ENCODE data around the gene FXYD7.
"Not testable (repeated sequence)": the region's sequence is repeated elsewhere in the genome, so short reads cannot be mapped to it uniquely, and the experiment has no call there.

Gene FXYD7, protein sequence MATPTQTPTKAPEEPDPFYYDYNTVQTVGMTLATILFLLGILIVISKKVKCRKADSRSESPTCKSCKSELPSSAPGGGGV
- total RNA-seq: 1.7 to 3.9 (median 2.1) reads per million in 4 experiments

DNA sequence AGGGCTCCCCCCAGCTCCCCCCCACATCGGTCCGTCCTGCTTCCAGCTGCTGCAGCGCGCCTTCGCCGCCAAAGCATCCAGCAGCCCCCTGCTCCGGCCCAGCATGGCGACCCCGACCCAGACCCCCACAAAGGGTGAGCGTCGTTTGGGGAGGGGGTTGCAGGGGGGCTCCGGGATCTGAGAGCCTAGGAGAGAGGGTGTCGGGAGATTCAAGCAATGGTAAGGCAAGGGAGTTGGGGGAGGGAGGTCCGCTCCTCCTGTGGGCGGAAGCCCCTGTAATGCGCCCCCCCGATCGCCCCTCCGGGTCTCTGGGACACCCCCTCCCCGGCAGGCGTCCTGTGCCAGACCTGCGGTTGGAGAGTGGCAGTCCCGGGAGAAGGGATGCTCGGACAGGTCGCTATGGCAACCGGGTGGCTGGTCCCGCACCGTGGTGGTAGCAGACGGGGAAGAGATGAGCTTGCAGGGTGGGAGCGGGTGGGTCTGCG, at the start of gene FXYD7:
FXYD7 (plus strand) TSS at position 25 of the 485 bp plus-strand sequence; CDS start at position 104, 79 bp downstream.
- no peak for DNase-seq

DNA sequence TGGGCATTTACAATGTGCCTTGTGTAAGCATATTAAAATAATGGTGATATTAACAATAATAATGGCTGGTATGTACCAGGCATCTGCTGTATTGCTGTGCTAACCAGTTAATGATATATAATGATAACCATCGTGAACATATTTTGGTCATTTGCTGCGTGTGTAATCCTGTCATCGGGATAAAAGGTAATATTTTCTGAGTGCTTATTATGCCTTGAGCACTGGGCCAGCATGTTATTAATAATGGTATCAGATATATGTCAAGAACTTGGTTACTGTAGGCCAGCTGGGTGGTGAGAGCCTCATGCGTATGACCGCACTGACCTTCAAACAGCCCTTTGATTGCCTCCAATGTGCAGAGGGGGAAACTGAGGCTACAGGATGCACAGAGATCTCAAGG, 49.6 kb upstream of the FXYD7 start:
- no peak for DNase-seq

DNA sequence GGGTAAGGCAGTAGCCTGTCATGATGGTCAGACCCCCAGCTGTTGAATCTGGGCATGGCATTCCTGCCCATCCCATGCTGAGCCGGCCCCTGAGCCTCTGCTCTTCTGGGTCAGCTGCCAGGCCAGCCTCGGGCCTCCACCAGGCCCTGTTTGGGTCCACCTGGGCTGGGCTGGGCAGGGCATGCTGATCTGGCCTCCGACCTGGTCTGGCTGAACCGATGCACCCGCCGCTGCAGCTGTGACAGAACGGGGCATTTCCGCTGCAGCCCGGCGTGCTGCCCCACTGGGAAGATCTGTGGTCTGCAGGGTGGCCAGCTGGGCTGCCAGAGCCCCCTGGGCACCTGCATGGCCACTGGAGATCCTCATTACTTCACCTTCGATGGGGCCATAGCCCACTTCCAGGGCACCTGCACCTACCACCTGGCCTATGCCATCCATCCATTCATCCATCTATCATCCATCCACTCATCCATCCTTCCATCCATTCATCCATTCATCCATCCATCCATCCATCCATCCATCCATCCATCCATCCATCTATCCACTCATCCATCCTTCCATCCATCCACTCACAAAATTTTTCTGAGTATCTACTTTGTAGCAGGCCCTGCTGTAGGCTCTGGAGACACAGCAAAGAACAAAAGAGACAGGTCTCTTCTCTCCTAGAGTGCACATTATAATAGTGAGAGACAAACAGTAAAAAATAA, 49.0 kb upstream of the FXYD7 start:
- DNase-seq: no peak

DNA sequence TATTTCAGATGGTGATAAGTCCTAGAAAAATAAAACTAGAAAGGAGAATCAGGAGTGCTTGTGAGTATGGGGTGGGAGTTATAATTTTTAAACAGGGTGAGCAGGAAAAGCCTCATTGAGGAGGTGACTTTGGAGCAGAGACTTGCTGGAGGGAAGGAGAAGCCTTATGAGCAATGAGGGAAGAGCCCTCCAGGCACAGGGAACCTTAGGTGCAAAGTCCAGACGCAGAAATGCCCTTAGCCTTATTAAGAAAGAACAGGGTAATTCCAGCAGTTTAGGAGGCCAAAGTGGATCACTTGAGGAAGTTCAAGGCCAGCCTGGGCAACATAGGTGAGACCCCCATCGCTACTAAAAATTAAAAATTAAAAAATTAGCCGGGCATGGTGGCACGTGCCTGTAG, 48.4 kb upstream of the FXYD7 start:
- no peak for DNase-seq

DNA sequence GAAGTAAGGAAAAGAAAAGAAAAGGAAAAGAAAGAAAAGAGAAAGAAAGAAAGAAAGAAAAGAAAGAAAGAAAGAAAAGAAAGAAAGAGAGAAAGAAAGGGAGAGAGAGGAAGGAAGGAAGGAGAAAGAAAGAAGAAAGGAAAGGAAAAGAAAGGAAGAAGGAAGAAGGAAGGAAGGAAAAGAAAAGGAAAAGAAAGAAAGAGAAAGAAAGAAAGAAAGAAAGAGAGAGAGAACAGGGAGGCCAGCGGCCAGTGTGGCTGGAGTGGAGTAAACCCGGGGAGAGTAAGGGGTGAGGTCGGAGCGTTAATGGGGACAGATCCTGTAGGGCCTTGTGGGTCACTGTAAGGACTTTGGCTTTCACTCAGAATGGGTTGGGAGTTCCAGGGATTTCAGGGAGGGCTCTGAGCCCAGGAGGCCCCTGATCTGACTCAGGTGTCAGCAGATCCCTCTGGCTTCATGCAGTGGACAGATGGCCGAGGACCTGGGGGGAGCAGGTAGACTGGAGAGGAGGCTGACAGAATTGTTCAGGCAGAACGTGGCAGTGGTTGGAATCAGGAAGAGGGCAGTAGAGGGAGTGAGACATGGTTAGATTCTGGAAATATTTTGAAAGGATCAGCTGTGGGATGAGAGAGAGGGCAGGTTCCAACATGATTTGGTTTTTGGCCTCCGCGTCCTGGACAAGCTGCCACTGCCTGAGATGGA, 47.2 kb upstream of the FXYD7 start:
- no peak for DNase-seq

DNA sequence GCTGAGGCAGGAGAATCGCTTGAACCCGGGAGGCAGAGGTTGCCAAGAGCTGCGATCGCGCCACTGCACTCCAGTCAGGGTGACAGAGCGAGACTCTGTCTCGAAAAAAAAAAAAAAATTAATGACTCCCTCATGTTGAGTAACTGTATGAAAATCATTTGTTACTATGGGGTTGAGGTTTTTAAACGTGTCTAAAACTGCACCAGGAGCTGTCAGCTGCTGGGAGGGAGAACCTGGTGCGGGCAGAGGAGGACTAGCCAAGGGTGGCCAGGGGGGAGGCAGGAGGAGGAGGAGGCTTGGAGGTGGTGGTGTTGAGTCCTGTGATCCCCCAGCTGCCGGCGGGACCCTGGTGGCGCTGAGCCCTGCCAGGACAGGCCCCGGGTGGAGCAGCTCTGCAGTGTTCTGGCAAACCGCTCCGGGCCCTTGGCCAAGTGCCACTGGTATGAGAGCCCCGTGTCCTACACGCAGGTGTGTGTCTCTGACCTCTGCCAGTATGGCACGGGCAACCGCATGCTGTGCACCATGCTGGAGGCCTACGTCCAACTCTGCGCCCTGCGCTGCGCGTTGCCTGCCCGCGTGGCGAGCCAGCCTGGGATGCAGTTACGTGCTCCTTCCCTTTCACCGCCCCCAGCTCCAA, 44.5 kb upstream of the FXYD7 start:
- DNase-seq: no peak

DNA sequence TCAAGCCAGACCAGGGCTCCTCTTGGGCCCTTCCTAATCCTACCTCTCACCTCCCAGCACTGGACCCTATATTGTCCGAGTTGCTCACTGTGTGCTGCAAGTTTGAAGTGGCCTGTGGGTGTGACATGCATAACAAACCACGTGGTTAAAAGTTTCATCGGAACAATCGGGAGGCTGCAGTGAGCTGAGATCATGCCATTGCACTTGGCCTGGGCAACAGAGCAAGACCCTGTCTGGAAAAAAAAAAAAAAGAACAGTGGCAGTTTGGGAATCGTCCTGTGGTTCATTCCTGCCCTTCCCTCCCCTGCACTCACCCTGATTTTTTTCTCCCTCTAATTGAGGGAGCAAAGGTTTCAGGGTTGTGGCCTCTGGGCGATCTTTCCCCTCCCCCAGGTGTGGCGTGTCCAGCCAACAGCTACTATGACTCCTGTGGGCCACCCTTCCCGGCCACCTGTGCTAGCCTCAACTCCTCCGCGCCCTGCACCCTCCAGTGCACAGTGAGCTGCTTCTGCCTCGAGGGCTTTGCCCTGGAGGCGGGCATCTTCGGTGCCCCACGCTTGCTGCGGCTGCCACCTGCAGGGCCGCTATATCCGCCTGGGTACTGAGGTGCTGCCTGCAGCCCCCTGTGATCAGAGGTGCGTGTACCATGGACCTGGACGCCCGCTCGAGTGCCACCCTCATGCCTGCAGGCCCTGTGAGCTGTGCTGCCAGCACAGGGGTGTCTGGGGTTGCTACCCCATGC, 43.7 kb upstream of the FXYD7 start:
- no peak for DNase-seq

DNA sequence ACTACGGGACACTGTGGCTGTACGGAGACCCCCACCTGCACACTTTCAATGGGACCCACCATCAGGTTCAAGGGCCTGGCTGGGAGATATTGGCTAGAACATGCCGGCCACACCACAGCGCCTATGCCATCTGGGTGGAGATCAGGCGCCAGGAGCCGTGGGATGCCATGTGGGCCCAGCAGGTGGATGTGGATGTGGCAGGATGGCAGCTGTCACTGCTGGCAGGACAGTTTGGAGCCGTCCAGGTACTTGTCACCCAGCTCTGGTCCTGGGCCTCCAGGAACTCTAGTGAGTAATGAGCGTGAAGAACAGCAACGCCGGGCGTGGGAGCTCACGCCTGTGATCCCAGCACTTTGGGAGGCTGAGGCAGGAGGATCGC, 43.2 kb upstream of the FXYD7 start:
- DNase-seq: no peak

DNA sequence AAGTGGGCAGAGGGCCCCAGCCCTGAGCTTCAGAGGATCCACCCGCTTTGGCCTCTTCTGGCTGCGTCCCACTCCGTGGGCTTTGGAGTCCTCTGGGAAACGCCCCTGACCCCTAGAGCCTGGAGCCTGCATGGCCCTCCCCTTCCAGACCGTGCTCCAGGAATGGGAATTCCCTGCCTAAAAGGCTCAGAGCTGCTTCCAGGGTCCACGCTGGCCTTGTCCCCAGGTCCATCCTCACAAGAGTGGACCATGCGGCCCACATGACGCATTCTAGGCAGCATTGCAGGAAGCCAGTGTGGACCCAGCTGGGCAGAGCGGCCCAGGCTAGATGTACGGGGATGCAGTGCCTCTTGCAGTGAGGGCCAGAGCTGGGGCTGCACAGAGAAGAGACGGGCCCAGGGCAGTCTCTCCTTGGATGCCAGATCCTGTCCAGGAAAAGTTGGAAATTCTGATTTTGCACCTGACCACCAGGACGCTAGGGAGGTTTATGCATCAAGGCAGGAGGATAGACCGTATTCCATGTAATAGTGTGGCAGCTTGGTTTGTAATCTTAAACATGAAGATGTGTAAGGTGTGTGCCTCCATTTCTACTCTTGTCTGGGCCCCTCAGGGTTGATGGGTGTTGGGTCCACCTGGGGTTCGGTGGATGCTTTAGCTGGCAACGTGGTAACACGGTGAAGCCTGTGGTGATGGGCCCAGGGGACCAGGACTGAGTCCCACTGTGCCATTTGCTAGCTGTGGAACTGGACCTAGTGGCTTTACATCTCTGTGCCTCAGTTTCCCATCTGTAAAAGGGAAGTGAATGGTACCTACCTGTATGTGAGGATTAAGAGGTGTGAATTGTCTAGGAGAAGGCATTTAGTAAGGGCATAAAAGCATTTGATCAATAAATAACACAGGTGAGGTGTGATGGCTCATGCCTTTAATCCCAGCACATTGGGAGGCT, 42.2 kb upstream of the FXYD7 start:
- DNase-seq: no peak

DNA sequence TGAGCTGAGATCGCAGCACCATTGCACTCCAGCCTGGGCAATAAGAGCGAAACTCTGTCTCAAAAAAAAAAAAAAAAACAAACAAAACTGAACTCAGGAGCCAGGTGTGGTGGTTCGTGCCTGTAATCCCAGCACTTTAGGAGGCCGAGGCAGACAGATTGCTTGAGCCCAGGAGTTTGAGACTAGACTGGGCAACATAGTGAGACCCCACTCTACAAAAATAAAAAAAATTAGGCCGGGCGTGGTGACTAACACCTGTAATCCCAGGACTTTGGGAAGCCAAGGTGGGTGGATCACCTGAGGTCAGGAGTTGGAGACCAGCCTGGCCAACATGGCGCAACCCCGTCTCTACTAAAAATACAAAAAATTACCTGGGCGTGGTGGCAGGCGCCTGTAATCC, 41.1 kb upstream of the FXYD7 start:
- not testable (repeated sequence) for DNase-seq

DNA sequence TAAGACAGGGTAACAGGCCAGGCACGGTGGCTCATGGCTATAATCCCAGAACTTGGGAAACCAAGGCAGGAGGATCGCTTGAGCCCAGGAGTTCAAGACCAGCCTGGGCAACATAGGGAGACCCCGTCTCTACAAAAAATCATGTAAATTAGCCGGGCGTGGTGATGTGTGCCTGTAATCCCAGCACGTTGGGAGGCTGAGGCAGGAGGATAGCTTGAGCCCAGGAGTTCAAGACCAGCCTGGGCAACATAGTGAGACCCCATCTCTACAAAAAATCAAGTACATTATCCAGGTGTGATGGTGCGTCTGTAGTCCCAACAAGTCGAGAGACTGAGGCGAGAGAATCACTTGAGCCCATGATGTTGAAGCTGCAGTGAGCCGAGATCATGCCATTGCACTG, 39.4 kb upstream of the FXYD7 start:
- DNase-seq: not testable (repeated sequence)

DNA sequence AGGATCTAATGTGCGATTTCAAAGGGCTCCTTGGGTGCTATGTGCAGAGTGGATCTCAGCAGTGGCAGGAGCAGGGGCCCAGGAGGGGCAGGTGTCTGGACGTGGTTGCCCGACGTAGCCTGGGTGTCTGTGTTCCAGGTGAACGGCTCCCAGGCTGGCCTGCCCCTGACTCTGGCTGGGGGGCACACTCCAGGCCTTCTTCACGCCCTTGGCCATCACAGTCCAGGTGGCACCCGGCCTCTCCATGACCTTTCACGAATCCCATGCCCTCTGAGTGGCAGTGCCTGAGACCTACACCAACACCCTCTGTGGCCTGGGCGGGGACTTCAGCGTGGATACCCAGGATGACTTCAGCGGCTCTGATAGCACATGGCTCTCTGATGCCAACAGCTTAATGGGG, 38.7 kb upstream of the FXYD7 start:
- no peak for DNase-seq

DNA sequence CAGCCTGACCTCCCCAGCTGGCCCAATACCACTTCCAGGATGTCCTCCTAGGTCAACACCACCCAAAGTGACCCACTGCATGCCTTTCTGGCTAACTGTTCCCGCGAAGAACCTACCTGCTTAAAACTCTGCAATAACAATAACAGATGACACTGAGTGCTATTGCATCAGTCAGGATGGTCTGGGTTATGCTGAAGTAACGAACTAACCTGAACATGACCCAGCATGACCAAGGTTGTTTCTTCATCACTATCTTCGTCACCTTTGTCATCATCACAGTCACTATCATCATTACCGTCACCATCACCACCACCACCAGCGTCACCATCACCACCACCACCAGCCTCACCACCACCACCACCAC, 38.0 kb upstream of the FXYD7 start:
- no peak for DNase-seq

DNA sequence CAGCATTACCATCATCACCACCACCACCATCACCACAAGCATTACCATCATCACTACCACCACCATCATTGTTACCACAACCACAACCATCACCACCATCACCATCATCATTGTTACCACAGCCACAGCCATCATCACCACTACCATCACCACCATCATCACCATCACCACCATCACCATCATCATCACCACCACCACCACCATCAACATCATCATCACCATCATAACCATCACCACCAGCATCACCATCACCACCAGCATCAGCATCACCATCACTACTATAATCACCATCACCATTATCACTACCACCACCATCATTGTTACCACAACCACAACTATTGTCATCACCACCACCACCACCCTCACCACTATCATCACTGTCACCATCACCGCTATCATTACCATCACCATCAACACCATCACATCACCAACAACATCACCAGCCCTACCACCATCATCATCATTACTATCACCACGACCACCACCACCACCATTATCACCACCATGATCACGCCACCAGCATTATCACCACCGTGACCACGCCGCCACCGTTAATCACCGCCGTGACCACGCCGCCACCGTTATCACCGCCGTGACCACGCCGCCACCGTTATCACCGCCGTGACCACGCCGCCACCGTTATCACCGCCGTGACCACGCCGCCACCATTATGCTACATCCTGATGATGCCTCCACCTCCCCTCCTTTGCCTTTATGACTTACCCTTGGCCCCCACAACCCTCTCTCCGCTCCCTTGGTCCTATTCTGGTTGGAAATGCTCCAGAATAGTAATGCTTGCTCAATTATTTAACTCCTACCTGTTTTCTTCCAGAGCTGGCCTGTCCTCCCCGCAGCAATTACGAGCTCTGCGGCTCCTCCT, 37.4 kb upstream of the FXYD7 start:
- DNase-seq: no peak

DNA sequence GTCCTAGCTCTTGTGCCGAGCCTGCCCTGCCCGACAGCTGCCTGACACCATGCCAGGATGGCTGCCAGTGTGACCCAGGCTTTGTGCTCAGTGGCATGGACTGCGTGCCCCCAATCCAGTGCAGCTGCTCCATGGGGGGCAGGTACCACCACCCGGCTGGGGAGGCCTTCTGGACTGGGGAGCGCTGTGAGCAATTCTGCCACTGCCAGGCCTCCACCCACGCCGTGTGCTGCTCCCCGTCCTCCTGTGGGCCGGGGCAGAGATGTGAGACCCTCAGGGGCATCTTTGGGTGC, 36.8 kb upstream of the FXYD7 start:
- no peak for DNase-seq

DNA sequence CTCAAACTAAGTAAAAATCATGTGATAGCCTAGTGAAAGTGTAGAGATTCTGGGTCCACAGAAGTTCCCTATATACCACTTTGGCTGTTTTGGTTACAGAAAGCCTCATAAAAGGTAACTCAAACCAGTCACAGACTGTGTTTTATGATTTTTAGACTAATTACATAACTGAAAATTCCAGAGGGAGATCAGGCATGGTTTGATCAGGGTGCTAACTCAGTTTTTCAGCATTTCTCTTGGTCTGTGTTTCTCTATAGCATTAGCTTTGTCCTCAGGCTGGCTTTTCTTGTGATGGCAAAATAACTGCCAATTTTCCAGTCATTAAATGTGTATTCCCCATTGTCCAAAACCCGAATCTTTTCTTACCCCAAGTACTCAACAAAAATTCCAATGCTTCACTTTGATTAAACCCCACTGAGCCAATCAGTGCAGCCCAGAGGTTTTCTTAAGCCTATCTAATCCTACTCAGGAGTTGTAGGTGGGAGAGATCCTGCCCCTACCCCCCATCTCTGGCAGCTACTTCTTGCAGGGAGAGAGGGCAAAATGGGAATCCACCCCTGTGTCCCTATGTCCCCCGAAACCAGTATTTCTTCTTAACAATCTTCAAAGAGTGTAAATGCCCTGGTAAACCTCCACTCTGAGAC, 36.0 kb upstream of the FXYD7 start:
- no peak for DNase-seq

DNA sequence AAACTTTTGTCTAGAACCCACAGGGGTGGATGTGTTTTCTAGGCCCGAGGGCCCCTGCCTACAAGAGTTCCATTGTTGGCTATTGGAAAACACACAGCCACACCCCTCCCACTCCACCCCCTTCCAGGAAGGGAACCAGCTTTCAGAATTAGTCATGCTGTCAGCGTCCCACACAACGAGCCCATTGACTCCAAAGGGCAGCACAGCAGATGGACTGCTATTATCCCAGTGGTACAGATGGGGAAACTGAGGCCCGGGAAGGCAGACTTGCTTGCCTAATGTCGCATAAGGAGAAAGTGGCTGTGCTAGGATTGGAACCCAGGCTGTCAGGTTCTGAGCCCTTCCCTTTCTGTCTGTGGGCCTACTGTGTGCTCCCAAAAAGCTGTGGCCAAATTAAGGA, 35.5 kb upstream of the FXYD7 start:
- DNase-seq: no peak

DNA sequence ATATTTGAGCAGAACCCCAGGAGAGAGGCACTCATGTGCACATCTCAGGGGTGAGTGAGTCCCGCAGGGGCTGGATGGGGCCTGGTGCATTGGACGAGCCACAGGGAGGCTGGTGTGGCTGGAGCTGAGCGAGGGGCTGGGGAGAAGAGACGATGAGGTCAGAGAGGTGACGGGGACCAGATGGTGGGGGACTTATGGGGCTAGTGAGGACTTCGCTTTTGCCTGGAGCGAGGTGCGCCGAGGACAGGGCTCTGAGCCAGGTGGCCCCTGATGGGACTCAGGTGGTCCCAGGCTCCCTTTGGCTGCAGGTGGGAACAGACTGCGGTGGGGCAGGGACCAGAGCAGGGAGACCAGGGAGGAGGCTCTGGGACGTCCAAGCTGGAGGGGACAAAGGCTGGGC, 34.3 kb upstream of the FXYD7 start:
- DNase-seq: no peak

DNA sequence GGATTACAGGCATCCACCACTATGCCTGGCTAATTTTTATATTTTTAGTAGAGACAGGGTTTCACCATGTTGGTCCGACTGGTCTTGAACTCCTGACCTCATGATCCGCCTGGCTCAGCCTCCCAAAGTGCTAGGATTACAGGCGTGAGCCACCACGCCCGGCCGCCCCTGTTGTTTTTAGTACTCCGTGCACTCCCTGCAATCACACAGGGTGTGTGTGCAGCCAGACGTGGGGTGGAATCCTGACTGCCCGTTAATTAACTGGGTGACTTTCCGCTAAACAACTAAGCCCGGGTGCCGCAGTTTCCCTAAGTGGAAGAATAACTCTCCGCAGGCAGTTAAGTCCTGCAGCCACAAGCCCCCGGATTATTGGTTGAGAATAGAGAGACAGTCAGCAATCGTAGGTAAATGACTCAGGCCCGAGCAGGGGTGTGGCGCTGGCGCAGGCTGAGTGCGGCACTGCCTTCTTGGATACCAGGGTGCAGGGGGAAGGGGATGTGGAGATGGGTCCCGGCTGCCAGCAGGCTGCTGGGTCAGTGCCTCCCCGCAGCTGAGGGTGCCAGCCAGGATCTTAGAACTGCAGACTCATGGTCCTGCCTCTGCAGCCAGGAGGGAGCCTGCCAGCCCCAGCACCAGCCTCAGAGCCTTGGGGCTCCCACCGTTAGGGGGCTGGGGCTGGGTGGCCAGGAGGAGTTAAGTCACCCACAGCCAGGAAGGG, 33.5 kb upstream of the FXYD7 start:
- DNase-seq: no peak

DNA sequence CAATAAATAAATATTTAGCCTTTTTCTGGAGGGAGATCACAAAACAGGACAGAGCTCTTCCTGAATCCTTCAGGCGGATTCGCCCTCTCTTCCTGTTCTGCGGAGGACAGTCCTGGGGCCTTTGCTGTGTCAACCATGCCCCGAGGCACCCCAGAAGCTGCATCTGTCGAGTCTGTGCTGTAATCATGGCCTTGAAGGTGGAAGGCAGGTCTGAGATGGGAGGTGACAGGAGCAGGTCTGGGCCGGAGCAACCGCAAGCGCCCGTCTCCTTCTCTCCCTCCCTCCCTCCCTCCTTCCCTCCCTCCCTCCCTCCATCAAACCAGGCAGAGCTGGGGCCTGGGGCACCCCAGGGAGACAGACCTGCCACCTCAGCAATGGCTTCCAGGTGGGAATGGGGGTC, 32.1 kb upstream of the FXYD7 start:
- DNase-seq: no peak

Data from effector CD8-positive, alpha-beta T cell (primary cell).